Endothelial cell (in vitro differentiated cells): ENCODE results near the gene RAE1. TPM values are rescaled to one million over a fixed set of nuclear protein-coding genes. Genes with fewer than 3 reads are reported as not detected.
"Not testable (repeated sequence)": the region's sequence is repeated elsewhere in the genome, so short reads cannot be mapped to it uniquely, and the experiment has no call there.

Experiments used
- DNase-seq: peaks from one replicate; pipeline ENCODE4 v3.0.0; 2021; ENCODE audit warnings: low spot score
- H3K27ac Mint-ChIP-seq: one replicate; pipeline ENCODE4 v1.8.0; 2021; ENCODE audit warnings: mixed read lengths, inconsistent platforms; ENCODE audit not compliant: unreplicated experiment
- H3K27me3 Mint-ChIP-seq: one replicate; pipeline ENCODE4 v1.8.0; 2021; ENCODE audit warnings: mild to moderate bottlenecking, moderate library complexity, mixed read lengths, inconsistent platforms; ENCODE audit not compliant: unreplicated experiment
- H3K36me3 Mint-ChIP-seq: one replicate; pipeline ENCODE4 v1.8.0; 2021; ENCODE audit warnings: mild to moderate bottlenecking, low read depth, mixed read lengths, inconsistent platforms; ENCODE audit not compliant: unreplicated experiment
- H3K4me1 Mint-ChIP-seq: one replicate; pipeline ENCODE4 v1.8.0; 2021; ENCODE audit warnings: mild to moderate bottlenecking, mixed read lengths, inconsistent platforms; ENCODE audit not compliant: unreplicated experiment
- H3K4me3 Mint-ChIP-seq: one replicate; pipeline ENCODE4 v1.8.0; 2021; ENCODE audit warnings: mild to moderate bottlenecking, mixed read lengths, inconsistent platforms; ENCODE audit not compliant: unreplicated experiment
- H3K9me3 Mint-ChIP-seq: one replicate; pipeline ENCODE4 v1.8.0; 2021; ENCODE audit warnings: mixed read lengths, inconsistent platforms; ENCODE audit not compliant: unreplicated experiment
- total RNA-seq: library from RNA; stranded (reverse); fragmentation: NEBNext Ultra II Directional; extraction: Animal tissue kit (Norgen Biotek cat#: 25700); gene quantifications from one replicate; pipeline ENCODE4 v1.2.1, GENCODE V29; 2021; ENCODE audit not compliant: unreplicated experiment
- TF ChIP-seq, protein P1 (sequence below): fragments of 200-600 bp; sonication (generic); IDR thresholded peaks from one replicate; pipeline ENCODE4 v1.5.0; 2021; ENCODE audit warnings: antibody characterized with exemption; ENCODE audit not compliant: unreplicated experiment

The RAE1 gene
- total RNA-seq, 1 donor from 2014 or later = 32.1 TPM

DNA sequence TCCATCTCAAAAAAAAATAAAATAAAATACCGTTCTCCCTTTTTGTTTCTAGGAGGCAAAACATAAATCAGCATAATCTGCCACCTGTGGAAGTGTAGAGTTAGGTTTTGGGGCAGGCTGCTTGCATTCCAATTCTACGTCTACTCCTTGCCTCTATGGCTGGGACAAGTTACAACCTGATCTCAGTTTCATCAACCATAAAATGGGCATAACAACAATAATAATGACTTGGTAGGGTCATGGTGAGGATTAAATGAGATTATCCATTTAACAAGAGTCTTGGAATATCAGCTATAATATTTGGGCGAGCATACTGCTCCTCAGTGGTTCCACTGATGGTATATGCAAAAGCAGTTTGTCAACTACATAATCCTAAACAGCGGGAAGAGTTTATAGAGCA lies 3.7 kb upstream of the RAE1 start:
- Mint-ChIP-seq H3K4me1 (peaks cover 10% of the 10 kb centered on the region), H3K27me3 (peaks cover 4% of the 10 kb centered on the region), H3K9me3 (no peaks in the 10 kb centered on the region), H3K36me3 (peaks cover 4% of the 10 kb centered on the region), H3K4me3 (no peak overlapping the region), H3K27ac (no peak overlapping the region)
- DNase-seq = no peak
- TF ChIP-seq, protein P1, sequence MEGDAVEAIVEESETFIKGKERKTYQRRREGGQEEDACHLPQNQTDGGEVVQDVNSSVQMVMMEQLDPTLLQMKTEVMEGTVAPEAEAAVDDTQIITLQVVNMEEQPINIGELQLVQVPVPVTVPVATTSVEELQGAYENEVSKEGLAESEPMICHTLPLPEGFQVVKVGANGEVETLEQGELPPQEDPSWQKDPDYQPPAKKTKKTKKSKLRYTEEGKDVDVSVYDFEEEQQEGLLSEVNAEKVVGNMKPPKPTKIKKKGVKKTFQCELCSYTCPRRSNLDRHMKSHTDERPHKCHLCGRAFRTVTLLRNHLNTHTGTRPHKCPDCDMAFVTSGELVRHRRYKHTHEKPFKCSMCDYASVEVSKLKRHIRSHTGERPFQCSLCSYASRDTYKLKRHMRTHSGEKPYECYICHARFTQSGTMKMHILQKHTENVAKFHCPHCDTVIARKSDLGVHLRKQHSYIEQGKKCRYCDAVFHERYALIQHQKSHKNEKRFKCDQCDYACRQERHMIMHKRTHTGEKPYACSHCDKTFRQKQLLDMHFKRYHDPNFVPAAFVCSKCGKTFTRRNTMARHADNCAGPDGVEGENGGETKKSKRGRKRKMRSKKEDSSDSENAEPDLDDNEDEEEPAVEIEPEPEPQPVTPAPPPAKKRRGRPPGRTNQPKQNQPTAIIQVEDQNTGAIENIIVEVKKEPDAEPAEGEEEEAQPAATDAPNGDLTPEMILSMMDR = no peak

DNA sequence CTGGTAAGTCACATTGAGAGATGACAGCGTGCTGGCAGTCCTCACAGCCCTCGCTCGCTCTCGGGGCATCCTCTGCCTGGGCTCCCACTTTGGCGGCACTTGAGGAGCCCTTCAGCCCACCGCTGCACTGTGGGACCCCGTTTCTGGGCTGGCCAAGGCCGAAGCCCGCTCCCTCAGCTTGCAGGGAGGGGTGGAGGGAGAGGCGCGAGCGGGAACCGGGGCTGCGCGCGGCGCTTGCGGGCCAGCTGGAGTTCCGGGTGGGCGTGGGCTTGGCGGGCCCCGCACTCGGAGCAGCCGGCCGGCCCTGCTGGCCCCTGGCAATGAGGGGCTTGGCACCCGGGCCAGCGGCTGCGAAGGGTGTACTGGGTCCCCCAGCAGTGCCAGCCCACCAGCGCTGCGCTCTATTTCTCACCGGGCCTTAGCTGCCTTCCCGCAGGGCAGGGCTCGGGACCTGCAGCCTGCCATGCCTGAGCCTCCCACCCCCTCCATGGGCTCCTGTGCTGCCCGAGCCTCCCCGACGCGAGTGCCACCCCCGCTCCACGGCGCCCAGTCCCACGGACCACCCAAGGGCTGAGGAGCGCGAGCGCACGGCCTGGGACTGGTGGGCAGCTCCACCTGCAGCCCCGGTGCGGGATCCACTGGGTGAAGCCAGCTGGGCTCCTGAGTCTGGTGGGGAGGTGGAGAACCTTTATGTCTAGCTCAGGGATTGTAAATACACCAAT lies 2.7 kb upstream of the RAE1 start:
- DNase-seq, H3K9me3 Mint-ChIP-seq, H3K27me3 Mint-ChIP-seq, H3K36me3 Mint-ChIP-seq, H3K4me3 Mint-ChIP-seq, H3K27ac Mint-ChIP-seq: not testable (repeated sequence)
- peaks cover 11% of the 10 kb centered on the region for H3K4me1 Mint-ChIP-seq

DNA sequence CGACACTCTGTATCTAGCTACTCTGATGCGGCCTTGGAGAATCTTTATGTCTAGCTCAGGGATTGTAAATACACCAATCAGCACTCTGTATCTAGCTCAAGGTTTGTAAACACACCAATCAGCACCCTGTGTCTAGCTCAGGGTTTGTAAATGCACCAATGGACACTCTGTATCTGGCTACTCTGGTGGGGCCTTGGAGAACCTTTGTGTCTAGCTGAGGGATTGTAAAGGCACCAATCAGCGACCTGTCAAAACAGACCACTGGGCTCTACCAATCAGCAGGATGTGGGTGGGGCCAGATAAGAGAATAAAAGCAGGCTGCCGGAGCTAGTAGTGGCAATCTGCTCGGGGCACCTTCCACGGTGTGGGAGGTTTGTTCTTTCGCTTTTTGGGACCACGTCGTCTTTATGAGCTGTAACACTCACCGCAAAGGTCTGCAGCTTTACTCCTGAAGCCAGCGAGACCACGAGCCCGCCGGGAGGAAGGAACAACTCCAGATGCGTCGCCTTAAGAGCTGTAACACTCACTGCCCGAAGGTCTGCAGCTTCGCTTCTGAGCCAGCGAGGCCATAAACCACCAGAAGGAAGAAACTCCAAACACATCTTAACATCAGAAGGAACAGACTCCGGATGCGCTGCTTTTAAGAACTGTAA lies 2.0 kb upstream of the RAE1 start:
- not testable (repeated sequence) for H3K9me3 Mint-ChIP-seq, DNase-seq, H3K27ac Mint-ChIP-seq, H3K36me3 Mint-ChIP-seq, H3K4me3 Mint-ChIP-seq, H3K27me3 Mint-ChIP-seq
- peaks cover 11% of the 10 kb centered on the region for H3K4me1 Mint-ChIP-seq

DNA sequence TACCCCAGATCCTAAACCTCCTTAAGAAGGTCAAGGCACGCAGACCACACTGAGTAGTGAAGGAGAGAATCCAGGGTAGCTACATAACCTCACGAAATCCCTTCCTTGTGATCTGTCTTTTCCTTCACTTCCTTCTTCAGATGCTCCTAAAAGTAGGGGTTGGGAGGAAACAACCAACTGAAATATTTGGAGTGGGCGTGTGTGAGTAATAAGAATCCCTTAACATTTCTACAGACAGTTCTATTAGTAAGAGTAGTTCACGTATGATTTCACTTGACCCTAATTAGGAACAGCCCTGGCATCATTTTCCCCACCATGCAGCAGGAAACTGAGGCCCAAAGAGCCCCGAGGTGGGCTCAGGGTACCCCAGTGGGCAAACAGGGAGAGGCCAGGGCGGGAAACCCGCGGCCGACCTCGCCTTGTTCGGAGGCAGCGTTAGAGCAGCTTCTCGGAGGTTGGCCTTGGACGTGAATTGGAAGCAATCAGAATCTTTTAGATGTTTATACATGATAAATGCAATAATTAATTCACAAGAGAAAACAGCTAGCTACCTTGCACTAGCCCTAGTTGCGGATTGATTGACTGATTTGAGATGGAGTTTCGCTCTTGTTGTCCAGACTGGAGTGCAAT lies 859 bp upstream of the RAE1 start:
- no peak for DNase-seq
- Mint-ChIP-seq H3K36me3 (peaks cover 16% of the 10 kb centered on the region), H3K27ac (no peak overlapping the region), H3K4me1 (peaks cover 11% of the 10 kb centered on the region), H3K4me3 (peak overlapping the region; percentile 65), H3K27me3 (peaks cover 4% of the 10 kb centered on the region), H3K9me3 (no peaks in the 10 kb centered on the region)
- TF ChIP-seq, protein P1 = no peak

DNA sequence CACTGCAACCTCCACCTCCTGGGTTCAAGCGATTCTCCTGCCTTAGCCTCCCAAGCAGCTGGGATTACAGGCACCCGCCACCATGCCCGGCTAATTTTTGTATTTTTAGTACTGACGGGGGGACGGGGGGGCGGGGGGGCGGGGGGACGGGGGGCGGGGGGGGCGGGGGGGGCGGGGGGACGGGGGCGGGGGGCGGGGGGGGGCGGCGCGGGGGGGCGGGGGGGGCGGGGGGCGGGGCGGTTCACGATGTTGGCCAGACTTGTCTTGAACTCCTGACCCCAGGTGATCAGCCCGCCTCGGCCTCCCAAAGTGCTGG lies 371 bp upstream of the RAE1 start:
- DNase-seq, H3K27me3 Mint-ChIP-seq, H3K9me3 Mint-ChIP-seq, H3K27ac Mint-ChIP-seq: not testable (repeated sequence)
- Mint-ChIP-seq H3K4me1 (peaks cover 11% of the 10 kb centered on the region), H3K4me3 (peak overlapping the region; percentile 98), H3K36me3 (peaks cover 16% of the 10 kb centered on the region)

DNA sequence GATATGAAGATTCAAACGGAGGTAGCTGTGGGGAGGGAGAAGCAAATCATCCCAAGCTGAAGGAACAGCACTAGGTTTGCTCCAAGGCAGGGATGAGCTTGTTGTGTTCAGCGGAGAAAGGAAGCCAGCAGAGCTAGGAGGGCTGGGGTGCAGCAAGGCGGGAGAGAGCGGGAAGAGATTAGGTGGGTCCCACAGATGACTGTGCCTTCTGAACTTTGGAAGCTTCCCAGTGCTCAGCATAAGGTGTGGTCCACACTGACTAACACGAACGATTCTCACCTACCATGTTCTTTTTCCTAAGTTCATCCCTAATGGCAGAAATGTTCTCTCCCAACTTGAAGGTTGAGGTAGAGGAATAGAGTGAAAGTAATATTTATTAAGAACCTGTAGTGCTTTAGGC lies 1.2 kb downstream of the RAE1 start:
- peaks cover 11% of the 10 kb centered on the region for H3K4me1 Mint-ChIP-seq
- DNase-seq = no peak
- peaks cover 4% of the 10 kb centered on the region for H3K27me3 Mint-ChIP-seq

More for the DNA sequence above, 1.2 kb downstream of the RAE1 start:
- H3K27ac Mint-ChIP-seq = no peak overlapping the region
- TF ChIP-seq, protein P1 = no peak
- peaks cover 21% of the 10 kb centered on the region for H3K36me3 Mint-ChIP-seq
- peak overlapping the region; percentile 98 for H3K4me3 Mint-ChIP-seq
- H3K9me3 Mint-ChIP-seq = no peaks in the 10 kb centered on the region
